Measurements from ENCODE around the gene SLC35E2B. TPM values are rescaled to one million over a fixed set of nuclear protein-coding genes. Genes with fewer than 3 reads are reported as not detected.

SLC35E2B gene
- total RNA-seq, 1 donor from 2014 or later, result 119 TPM

DNA sequence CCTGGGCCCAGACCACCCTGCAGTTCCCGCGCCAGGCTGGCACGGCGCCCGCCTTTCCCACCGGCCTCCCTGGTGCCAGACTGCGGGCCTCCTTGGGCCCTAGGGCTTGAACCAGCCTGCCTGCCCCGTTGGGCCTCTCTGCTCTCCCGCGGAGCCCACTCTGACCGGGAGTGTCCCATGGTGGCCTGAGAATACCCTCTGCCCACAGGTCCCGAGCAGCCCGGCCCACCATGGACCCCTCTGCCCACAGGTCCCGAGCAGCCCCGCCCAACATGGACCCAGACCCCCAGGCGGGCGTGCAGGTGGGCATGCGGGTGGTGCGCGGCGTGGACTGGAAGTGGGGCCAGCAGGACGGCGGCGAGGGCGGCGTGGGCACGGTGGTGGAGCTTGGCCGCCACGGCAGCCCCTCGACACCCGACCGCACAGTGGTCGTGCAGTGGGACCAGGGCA, 69.4 kb downstream of the SLC35E2B start:
- Mint-ChIP-seq H3K4me1 (peaks cover 6% of the 10 kb centered on the region), H3K27me3 (ENCODE audit: low read depth) (no peaks in the 10 kb centered on the region), H3K36me3 (peaks cover 1% of the 10 kb centered on the region), H3K4me3 (no peak overlapping the region), H3K27ac (no peak overlapping the region), H3K9me3 (no peaks in the 10 kb centered on the region)
- no peak for DNase-seq (ENCODE audit: low spot score in 2 of 2, unreplicated experiment in 2 of 2)
- no peak for TF ChIP-seq CTCF (IDR thresholded peaks at IDR 0.05; ENCODE audit: unreplicated experiment)

GRCh38 chr1:1622788-1623094, 69.9 kb downstream of the SLC35E2B start:
- Mint-ChIP-seq H3K4me3 (no peak overlapping the region), H3K27me3 (ENCODE audit: low read depth) (no peaks in the 10 kb centered on the region), H3K27ac (no peak overlapping the region), H3K4me1 (peaks cover 6% of the 10 kb centered on the region), H3K36me3 (peaks cover 2% of the 10 kb centered on the region), H3K9me3 (no peaks in the 10 kb centered on the region)
- DNase-seq (ENCODE audit: low spot score in 2 of 2, unreplicated experiment in 2 of 2), result no peak
- no peak for TF ChIP-seq CTCF (IDR thresholded peaks at IDR 0.05; ENCODE audit: unreplicated experiment)

DNA sequence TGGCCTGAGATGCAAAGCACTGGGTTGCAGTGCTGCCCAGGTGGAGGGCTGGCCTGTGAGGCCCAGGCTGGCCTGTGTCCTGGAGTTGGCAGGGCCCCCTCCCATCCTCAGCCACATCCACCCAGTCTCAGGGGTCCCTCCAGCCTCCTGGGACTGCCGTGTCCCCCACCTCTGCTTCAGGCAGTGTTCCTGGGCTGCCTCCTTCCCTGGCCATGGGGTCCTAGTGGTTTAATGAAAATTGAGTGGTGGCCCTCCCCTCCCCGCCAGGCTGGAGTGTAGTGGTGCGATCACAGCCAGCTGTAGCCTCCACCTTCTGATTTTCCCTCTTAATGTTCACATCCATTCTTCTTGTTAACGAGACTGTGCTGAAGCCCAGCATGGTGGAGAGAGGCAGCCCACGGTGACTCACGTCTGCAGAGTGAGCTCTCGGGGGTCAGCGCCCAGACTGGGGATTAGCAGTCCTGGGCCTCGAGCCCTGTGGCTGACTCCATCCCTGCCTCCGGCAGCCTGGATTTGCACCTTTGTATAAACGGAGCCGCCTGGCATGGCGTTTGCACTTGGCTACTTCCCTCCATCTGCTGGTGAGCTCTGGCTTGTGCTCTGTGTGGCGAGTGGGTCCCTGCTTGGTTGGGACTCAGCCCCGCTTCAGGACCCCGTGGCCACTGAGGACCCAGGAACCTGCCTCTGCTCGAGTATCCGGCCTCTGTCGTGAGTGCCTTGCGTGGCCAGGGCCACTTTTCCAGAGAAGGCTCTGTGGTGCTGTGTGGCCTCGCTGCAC, 70.4 kb downstream of the SLC35E2B start:
- no peak for TF ChIP-seq CTCF (IDR thresholded peaks at IDR 0.05; ENCODE audit: unreplicated experiment)
- H3K36me3 Mint-ChIP-seq, result peaks cover 5% of the 10 kb centered on the region
- H3K9me3 Mint-ChIP-seq, result no peaks in the 10 kb centered on the region
- H3K4me3 Mint-ChIP-seq, result no peak overlapping the region
- DNase-seq (ENCODE audit: low spot score in 2 of 2, unreplicated experiment in 2 of 2), result no peak
- peaks cover 8% of the 10 kb centered on the region for H3K4me1 Mint-ChIP-seq
- H3K27me3 Mint-ChIP-seq (ENCODE audit: low read depth), result no peaks in the 10 kb centered on the region
- no peak overlapping the region for H3K27ac Mint-ChIP-seq

- TF ChIP-seq CTCF (IDR thresholded peaks at IDR 0.05; ENCODE audit: unreplicated experiment), result no peak
- H3K4me3 Mint-ChIP-seq, result no peak overlapping the region
- peaks cover 5% of the 10 kb centered on the region for H3K36me3 Mint-ChIP-seq
- H3K27me3 Mint-ChIP-seq (ENCODE audit: low read depth), result no peaks in the 10 kb centered on the region
- no peak overlapping the region for H3K27ac Mint-ChIP-seq
- peaks cover 13% of the 10 kb centered on the region for H3K4me1 Mint-ChIP-seq
- no peak for DNase-seq (ENCODE audit: low spot score in 2 of 2, unreplicated experiment in 2 of 2)
- no peaks in the 10 kb centered on the region for H3K9me3 Mint-ChIP-seq
These were observed 71.2 kb downstream of the SLC35E2B start for GRCh38 chr1:1621173-1622009.

- Mint-ChIP-seq H3K27me3 (ENCODE audit: low read depth) (no peaks in the 10 kb centered on the region), H3K9me3 (no peaks in the 10 kb centered on the region), H3K36me3 (peaks cover 5% of the 10 kb centered on the region), H3K27ac (no peak overlapping the region), H3K4me3 (no peak overlapping the region), H3K4me1 (peaks cover 13% of the 10 kb centered on the region)
- DNase-seq (ENCODE audit: low spot score in 2 of 2, unreplicated experiment in 2 of 2), result no peak
- TF ChIP-seq CTCF (IDR thresholded peaks at IDR 0.05; ENCODE audit: unreplicated experiment), result no peak
These were observed 72.0 kb downstream of the SLC35E2B start for GRCh38 chr1:1620433-1621139.
